ENCODE data around the gene CYBA. TPM values are rescaled to one million over a fixed set of nuclear protein-coding genes. Genes with fewer than 3 reads are reported as not detected.

CYBA gene
- total and polyA plus RNA-seq, 2 of the 4 experiments (the other 2 are of a cell fraction) = 65.6 to 169 TPM

DNA sequence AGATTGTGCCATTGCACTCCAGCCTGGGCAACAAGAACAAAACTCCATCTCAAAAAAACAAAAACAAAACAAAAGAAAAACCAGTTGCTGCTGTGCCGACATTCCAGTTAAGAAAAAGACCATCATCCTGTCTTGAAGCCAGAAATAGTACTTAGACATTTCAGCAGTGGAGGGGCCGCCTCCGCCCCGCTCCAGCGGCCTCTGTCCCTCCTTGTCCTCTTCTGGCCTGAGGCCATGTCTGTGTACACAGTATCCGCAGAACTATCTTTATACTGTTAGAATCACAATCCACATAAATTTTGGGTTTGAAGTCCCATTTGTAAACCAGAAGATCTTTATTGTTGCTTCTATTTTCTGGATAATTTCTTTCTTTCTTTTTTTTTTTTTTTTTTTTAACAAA, 55.8 kb downstream of the CYBA start:
- Histone ChIP-seq H2AK9ac (replicated peaks; ENCODE audit: low read depth, low read length, poor library complexity) (no peak overlapping the region), H3K9ac (ENCODE audit: low read depth, low read length) (no peak overlapping the region), H2BK120ac (ENCODE audit: low read depth, low read length) (no peak overlapping the region), H3K27me3 (ENCODE audit: control insufficient read depth, insufficient read depth, low read length) (no peaks in the 10 kb centered on the region), H4K20me1 (ENCODE audit: insufficient read depth, low read length) (peaks cover 21% of the 10 kb centered on the region), H4K91ac (ENCODE audit: insufficient read depth, low read depth, low read length) (no peak overlapping the region), H2AFZ (replicated peaks; ENCODE audit: low read length, poor library complexity) (no peak overlapping the region), H4K8ac (ENCODE audit: low read depth in 2 of 2, low read length in 2 of 2) (no peak overlapping the region), H2AK5ac (ENCODE audit: low read depth, low read length) (no peak overlapping the region), H3K23ac (ENCODE audit: low read depth, low read length) (no peak overlapping the region), H2BK15ac (ENCODE audit: low read depth, low read length) (no peak overlapping the region), H3K18ac (ENCODE audit: low read depth, low read length) (no peak overlapping the region), H2BK20ac (ENCODE audit: low read depth, low read length) (no peak overlapping the region), H3K56ac (ENCODE audit: extremely low read depth, insufficient read depth, low read length) (no peak overlapping the region), H3K9me3 (ENCODE audit: control insufficient read depth, insufficient read depth, low read length) (no peaks in the 10 kb centered on the region), H3K4me3 (ENCODE audit: insufficient read depth, low read depth, low read length) (no peak overlapping the region), H3K4ac (ENCODE audit: low read depth, low read length) (no peak overlapping the region), H3K79me1 (ENCODE audit: low read depth in 1 of 2, low read length in 2 of 2) (peaks cover 14 to 61% of the 10 kb centered on the region in 2 experiments), H3K9me1 (ENCODE audit: insufficient read depth, low read length) (peaks cover 3% of the 10 kb centered on the region; the same call in 1 of the 2 replicates), H3K36me3 (ENCODE audit: control insufficient read depth, insufficient read depth, low read length) (peaks cover 39% of the 10 kb centered on the region), H3K4me1 (ENCODE audit: control insufficient read depth, insufficient read depth, low read length) (no peaks in the 10 kb centered on the region), H3K4me2 (ENCODE audit: low read depth, low read length) (no peak overlapping the region), H2BK5ac (ENCODE audit: low read depth, low read length, poor library complexity, severe bottlenecking) (no peak overlapping the region), H3K14ac (replicated peaks; ENCODE audit: low read depth, low read length) (no peak overlapping the region), H3K27ac (ENCODE audit: insufficient read depth, low read length) (no peak overlapping the region), H4K5ac (ENCODE audit: low read depth, low read length) (no peak overlapping the region)
- no peak for DNase-seq
- intact Hi-C loops (cut with micrococcal nuclease) (no loop called here), in situ Hi-C loops (cut with MboI; ENCODE audit: low sequenced_read_pairs) (no loop called here), dilution Hi-C loops (cut with HindIII; ENCODE audit: low sequenced_read_pairs, unreplicated experiment) (no loop called here)
- no TSS peak for BruUV-seq (replicated peaks)
- TF ChIP-seq, protein P1, sequence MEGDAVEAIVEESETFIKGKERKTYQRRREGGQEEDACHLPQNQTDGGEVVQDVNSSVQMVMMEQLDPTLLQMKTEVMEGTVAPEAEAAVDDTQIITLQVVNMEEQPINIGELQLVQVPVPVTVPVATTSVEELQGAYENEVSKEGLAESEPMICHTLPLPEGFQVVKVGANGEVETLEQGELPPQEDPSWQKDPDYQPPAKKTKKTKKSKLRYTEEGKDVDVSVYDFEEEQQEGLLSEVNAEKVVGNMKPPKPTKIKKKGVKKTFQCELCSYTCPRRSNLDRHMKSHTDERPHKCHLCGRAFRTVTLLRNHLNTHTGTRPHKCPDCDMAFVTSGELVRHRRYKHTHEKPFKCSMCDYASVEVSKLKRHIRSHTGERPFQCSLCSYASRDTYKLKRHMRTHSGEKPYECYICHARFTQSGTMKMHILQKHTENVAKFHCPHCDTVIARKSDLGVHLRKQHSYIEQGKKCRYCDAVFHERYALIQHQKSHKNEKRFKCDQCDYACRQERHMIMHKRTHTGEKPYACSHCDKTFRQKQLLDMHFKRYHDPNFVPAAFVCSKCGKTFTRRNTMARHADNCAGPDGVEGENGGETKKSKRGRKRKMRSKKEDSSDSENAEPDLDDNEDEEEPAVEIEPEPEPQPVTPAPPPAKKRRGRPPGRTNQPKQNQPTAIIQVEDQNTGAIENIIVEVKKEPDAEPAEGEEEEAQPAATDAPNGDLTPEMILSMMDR (conservative IDR thresholded peaks at IDR 0.05; ENCODE audit: low read depth, low read length) = no peak
- TF ChIP-seq MAZ (IDR thresholded peaks at IDR 0.05; ENCODE audit: borderline replicate concordance, low read depth, low read length) (no peak), MXI1 (IDR thresholded peaks at IDR 0.05; ENCODE audit: borderline replicate concordance, low read depth, low read length) (no peak), RFX5 (IDR thresholded peaks at IDR 0.05; ENCODE audit: low read depth, low read length) (no peak), CEBPB (IDR thresholded peaks at IDR 0.05; ENCODE audit: low read depth, low read length) (no peak), CHD1 (IDR thresholded peaks at IDR 0.05; ENCODE audit: low read depth, low read length) (no peak), RCOR1 (IDR thresholded peaks at IDR 0.05; ENCODE audit: insufficient replicate concordance, low read length) (no peak), SMC3 (IDR thresholded peaks at IDR 0.05; ENCODE audit: low read depth, low read length) (no peak), POLR2A (IDR thresholded peaks at IDR 0.05; ENCODE audit: low read depth, low read length) (no peak), RAD21 (IDR thresholded peaks at IDR 0.05; ENCODE audit: low read length) (no peak), FOS (IDR thresholded peaks at IDR 0.05; ENCODE audit: low read depth, low read length) (no peak), BHLHE40 (IDR thresholded peaks at IDR 0.05; ENCODE audit: low read depth, low read length) (no peak), NFE2L2 (IDR thresholded peaks at IDR 0.05; ENCODE audit: low read depth, low read length) (no peak), MAFK (IDR thresholded peaks at IDR 0.05; ENCODE audit: low read depth, low read length) (no peak)
- TF ChIP-seq, protein P2, sequence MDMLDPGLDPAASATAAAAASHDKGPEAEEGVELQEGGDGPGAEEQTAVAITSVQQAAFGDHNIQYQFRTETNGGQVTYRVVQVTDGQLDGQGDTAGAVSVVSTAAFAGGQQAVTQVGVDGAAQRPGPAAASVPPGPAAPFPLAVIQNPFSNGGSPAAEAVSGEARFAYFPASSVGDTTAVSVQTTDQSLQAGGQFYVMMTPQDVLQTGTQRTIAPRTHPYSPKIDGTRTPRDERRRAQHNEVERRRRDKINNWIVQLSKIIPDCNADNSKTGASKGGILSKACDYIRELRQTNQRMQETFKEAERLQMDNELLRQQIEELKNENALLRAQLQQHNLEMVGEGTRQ (IDR thresholded peaks at IDR 0.05; ENCODE audit: low read depth, low read length) = no peak
- TF ChIP-seq, protein P3, sequence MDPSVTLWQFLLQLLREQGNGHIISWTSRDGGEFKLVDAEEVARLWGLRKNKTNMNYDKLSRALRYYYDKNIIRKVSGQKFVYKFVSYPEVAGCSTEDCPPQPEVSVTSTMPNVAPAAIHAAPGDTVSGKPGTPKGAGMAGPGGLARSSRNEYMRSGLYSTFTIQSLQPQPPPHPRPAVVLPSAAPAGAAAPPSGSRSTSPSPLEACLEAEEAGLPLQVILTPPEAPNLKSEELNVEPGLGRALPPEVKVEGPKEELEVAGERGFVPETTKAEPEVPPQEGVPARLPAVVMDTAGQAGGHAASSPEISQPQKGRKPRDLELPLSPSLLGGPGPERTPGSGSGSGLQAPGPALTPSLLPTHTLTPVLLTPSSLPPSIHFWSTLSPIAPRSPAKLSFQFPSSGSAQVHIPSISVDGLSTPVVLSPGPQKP (IDR thresholded peaks at IDR 0.05; ENCODE audit: borderline replicate concordance, low read depth, low read length) = no peak
- POLR2A ChIA-PET (ENCODE audit: unreplicated experiment) = no interaction called here
- no peak for ATAC-seq (ENCODE audit: low read depth)
- WGBS, 2 experiments (ENCODE audit: extremely low coverage in 2 of 2, insufficient read length in 1 of 2) = no CpG with 5 or more reads among the region's 6 CpGs
- CTCF ChIA-PET = no interaction called here

Data from IMR-90 (cell line).